GM13976 (cell line): ENCODE measurements around the gene RPL13A.

ENCODE experiments used
- DNase-seq: peaks from one replicate; pipeline ENCODE4 v3.0.0; 2012; ENCODE audit warnings: low spot score
- CTCF ChIP-seq: IDR thresholded peaks from 2 replicates; pipeline ENCODE4 v1.5.1; 2012; ENCODE audit warnings: borderline replicate concordance, mild to moderate bottlenecking; ENCODE audit not compliant: insufficient read depth; ENCODE audit errors: extremely low read depth, missing control alignments, control extremely low read depth
- in situ Hi-C: fragments of 300-500 bp; cut with MboI; formaldehyde crosslinking; loops from one replicate; pipeline ENCODE4 v1.12.0; 2022; ENCODE audit warnings: low sequenced_read_pairs, mixed read lengths, inconsistent platforms; ENCODE audit not compliant: unreplicated experiment

Gene RPL13A

GRCh38 chr19:49481020-49481683 is 6.3 kb upstream of the RPL13A start:
- DNase-seq: no peak
- TF ChIP-seq CTCF: no peak
- in situ Hi-C loops: no loop called here

- TF ChIP-seq CTCF: no peak
- no peak for DNase-seq
- in situ Hi-C loops: no loop called here
Observed at GRCh38 chr19:49486232-49486631, 1.2 kb upstream of the RPL13A start.

- in situ Hi-C loops: no loop called here
- DNase-seq: no peak
- no peak for TF ChIP-seq CTCF
Observed at GRCh38 chr19:49486710-49487276, 615 bp upstream of the RPL13A start.

- no peak for TF ChIP-seq CTCF
- DNase-seq: no peak
- in situ Hi-C loops: no loop called here
Observed at GRCh38 chr19:49488046-49488862, 846 bp downstream of the RPL13A start.

GRCh38 chr19:49488863-49489537 is 1.6 kb downstream of the RPL13A start:
- no peak for TF ChIP-seq CTCF
- in situ Hi-C loops: no loop called here
- DNase-seq: no peak

GRCh38 chr19:49489601-49490167 is 2.3 kb downstream of the RPL13A start:
- in situ Hi-C loops: no loop called here
- peak; percentile 25 for TF ChIP-seq CTCF
- no peak for DNase-seq
